GM21529 (cell line): ENCODE measurements around the gene SLC7A9.

Experiments
- ATAC-seq: cut with Tn5 transposase; IDR thresholded peaks from one replicate; pipeline ENCODE4 v1.9.1; 2021; ENCODE audit not compliant: unreplicated experiment

The SLC7A9 gene

DNA sequence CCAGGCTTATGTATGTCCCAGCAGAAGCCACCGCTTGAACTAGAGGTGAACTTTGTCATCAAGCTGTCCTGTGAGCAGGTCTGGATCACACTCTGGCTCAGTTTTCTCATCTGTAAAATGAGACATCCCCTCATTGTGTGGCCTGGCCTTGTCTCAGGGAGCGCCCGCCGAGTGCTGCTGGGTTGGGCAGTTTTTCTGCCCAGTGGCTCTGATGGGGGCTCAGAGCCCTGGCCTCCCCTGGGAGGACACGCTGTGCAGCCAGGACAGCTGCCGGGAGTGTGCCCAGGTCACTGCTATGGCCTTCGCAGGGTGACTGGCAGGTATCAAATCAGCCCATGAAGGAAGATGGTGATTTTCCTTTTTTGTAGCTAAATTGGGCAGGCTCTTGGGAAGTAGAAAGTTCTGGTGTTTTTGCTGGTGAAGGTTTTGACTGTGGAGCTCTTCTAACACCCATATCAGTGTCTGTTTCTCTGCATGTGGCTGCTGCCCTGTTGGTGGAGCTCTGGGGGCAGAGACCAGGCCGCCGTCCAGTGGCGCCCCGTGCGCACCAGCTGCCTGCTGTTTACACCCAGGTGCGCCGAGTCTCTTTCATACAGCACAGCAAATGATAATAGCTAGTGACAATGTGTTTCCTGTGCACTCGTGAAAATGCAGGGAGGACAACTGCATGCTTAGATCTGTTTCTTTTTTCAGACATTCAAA, 40.8 kb downstream of the SLC7A9 start:
- ATAC-seq, result no peak

DNA sequence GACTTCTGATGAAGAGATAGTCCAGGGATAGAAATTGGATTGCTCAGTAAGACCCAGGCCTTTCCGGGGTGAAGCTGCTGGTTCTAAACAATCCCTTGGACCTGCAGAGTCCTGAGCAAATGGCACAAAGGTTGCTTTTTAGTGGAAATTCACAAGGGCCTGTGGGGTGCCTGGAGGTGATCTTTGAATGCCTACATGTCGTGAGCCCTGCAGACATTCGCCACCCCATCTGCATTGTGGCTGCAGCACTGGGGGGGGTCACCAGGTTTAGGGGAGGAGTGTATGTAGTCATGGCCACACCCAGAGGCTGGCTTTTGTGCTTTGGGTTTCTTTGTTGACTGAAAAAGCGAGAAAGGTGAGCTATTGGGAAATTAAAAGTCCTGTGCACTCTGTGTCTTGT, 41.4 kb downstream of the SLC7A9 start:
- no peak for ATAC-seq

DNA sequence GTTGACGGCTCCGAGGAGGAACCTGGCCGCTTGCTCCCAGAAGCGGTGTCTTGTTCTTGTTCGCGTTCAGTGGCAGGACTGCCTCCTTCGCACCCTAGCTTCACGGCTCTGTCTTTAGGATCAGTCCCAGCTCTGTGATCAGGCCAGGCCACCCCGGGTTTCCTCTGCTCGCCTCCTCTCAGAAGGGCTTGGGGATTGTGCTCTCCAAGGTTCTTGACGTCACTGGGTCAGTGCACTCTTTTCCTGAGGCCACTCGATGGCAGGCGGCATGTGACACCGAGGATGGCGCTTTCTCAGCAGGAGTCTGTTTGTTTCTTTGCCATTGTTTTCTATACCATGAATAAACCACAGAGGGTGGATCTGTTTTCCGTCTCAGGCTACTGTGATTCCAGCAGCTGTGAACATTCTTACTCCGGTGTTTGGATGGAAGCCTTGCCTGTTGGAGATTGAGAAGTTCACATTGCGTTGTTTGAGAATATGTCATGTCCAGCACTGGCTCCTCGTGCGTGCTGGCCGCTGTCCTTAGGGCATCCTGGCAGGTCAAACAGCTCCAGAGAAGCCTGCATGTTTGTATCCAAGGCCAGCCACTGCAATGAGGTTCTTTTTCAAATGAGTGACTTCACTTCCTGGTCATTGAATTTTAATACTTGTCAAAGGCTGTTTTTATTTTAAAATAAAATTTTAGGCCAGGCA, 44.5 kb downstream of the SLC7A9 start:
- ATAC-seq, result no peak

DNA sequence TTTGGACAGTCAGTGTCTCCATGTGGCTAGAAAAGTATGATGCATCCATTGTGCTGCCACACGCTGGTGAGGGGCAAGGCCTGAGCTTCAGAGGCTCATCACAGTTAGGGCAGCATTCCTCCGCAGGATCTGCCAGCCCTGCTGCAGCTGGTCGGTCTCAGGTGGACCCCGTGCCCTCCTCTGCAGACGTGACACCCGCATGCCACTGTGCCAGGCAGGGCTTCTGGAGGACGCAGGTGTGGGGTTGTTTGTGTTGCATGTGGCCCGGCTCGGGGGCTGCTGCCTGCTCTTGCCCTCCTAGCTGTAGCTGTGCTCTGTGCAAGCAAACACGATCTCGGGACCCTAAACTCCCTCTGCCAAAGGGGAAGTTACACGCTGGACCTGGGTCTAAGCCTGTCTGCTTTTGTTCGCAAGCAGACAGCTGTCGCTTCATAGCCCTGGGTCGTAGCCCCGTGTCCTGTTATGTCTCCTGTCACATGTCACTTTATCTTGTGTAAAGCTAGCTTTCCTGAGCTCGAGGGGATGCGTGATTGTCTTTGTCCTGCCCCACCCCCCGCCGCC, 45.3 kb downstream of the SLC7A9 start:
- no peak for ATAC-seq

DNA sequence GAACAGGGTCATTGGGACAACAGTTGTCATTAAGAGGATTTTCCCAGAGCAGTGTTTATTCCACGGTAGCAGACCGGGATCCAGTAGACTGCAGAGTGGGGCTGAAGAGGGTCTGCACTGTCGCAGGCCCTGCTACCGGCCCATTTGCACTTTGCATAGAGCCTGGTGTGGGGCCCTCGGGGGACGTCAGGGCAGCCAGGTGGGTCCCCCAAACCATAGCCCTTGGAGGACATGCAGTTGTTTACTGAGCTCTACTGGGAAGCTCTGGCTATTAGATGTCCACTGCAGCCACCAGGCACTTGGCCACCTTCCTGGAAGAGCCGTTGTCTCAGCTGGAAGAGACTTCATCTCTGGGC, 45.8 kb downstream of the SLC7A9 start:
- ATAC-seq, result no peak

DNA sequence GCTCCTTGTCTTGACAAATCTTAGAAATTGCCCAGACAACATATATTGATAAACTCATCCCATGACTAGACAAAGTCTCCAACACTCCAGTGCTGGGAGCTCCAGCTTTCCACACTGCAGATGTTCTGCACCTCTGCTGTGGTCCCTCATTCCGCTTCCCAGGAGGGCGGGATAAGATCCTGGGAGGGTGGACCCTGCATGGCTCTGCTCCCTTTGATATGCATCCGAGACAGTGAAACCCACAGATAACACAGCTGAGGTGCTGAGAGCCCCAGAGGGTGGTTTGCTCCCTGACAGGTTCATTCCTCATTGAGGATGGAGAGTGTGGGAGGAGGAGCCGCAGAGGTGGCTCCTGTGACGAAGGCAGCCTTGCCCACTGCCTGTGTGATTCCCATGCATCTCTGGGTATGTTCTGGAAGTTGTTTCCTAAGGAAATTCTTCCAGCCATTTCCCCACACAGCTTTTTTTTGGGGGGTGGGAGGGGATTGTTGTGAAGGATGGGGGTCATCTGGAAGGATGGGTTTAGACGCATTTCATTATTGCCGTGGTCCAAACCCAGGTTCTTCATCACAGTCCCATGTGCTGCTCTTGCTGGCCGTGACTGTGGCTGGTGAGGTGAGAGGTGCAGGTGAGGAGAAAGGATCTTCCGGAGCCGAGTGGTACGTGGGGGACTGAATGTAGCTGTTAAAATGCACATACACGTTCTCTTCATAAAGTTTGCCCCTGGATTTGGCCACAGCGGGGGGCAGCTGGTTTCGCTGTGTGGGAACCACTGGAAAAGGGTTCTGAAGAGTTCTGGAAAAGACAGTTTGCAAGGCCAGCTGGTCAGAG, 46.4 kb downstream of the SLC7A9 start:
- ATAC-seq, result no peak

DNA sequence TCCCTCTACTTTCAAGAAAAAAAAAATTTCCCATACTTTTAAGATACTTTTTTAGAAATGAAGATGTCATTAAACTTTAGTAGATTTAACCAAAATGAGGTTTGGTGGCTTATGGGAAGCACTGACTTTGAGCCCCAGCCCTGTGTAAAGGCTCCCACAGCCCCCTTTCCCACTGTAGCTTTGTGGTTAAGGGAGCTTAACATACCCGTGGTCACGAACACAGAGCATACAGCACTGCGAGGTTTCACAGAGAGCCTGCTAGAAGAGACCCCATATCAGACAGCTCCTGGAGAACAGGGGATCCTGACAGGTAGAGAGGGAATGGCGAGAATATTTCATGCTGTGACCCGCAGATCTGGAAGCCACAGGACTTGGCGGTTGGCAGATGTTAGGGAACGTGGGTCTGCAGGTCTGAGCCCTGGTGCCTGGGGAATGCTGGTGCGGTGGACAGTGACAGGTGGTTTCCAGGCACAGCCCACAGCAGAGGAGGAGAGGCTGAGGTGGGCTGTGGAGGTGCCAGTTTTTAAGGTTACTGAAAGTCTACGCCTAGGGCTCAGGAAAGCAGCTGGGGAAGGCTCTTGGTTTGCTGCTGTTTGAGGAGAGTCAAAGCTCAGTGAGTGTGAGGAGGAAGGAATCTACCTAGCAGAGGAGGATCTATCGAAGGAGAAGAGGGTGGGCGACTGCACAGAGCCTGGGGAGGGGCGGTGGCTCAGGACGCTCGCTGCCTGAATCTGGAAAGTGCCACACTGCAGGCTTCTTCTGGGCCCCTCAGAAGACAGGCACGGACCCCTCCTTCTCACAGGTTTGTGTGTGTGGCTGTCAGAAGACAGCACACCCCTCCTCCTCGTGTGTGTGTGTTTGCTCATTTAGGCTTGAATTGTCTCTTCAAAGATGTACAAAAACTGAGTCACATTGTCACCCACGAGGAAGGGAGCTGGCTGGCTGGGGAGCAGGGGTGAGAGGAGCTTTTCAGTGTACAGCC, 49.9 kb downstream of the SLC7A9 start:
- no peak for ATAC-seq

DNA sequence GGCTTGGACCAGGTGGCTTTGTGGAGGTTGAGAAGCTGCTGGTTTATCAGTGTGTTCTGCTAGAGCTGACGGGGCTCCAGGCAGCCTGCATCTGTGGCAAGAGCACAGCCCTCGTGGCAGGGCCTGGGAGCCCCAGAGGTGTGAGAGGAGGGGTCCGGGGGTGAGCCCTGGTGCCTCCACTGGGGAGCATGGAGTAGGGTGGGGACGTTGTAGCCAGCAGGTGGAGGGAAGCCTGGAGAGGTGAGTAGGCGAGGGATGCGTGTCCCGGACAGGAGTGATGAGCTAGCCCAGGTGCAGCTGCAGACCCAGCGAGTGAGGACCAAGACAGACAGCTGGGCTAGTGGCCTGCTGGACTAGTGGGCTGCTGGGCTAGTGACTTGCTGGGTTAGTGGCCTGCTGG, 51.0 kb downstream of the SLC7A9 start:
- no peak for ATAC-seq

DNA sequence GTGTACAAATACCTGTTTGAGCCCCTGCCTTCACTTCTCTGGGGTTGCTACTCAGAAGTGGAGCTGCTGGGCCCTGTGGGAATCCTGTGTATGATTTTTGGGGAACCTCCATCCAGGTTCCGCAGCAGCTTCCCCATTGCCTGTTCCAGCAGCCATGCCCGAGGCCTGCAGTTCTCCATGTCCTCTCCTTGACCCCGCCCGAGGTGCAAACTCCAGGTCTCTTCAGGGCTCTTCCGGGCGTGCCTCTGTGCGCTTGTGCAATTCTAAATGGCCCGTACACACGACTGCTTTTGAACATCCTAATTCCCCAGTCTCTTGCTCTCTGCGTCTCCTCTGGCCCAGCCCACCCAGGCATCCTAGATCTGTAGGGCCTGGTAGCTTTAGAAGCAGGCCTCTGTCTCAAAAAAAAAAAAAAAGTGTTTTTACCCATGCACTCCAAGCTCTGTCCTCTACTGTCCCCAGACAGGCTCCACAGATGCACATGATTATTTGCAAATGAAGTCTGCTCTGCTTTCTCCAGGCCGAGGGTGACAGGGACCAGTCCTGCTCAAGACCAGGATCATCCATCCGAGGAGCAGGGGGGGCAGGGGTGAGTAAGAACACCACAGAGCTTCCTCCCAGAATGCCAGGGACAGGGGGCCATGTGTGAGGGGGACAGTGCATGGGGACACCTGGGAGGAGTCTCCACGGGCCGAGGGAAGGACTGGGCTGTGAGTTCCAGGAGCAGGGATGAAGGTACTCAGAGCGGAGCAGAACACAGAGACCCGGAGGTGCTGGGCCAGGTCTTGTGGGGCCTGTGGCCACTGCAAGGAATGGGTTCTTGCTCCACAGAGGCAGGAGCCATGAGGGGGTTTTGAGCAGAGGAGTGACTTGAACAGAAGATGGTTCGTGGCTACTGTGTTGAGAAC, 51.7 kb downstream of the SLC7A9 start:
- ATAC-seq, result no peak

DNA sequence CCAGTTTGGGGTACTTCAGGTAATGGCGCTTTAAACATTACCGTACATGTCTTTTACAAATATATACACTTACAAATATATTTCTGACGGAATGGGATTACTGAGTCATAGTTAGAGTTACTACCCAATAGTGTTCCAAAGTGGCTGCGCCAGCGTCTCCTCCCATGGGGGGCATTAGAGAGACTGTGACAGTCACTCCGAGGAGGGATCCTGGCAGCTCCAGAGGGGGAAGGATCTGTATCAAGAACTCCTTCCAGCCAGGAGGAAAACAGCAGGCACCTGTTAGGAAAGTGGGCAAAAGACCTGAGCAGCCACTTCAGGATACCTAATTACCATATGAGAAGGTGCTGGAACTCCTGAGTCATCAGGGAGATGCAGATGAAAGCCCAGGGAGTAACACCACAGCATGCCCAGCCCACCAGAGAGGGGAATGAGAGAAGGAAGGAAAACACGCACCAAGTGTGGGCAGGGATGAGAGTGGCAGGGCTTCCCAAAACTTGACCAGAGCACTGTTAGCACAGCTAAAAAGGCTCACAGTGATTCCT, 52.9 kb downstream of the SLC7A9 start:
- no peak for ATAC-seq

DNA sequence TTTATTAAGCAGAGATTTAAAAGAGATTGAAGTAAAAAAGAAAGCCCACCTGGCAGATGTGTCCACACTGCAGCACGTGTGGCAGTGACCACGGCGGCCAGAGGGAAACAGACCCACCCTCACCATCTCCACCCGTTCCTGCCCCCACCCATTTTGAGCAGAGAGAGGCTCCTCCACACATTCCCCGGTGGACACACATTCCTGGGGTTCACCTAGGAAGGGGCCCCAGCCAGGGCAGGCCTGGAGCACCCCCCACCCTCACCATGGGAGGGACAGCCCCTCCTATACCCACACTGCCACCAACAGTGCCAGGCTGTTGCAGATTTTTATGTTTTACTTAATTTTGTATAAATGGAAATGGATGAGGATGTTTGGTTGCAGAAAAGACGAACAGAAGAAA, 54.9 kb downstream of the SLC7A9 start:
- ATAC-seq, result no peak

DNA sequence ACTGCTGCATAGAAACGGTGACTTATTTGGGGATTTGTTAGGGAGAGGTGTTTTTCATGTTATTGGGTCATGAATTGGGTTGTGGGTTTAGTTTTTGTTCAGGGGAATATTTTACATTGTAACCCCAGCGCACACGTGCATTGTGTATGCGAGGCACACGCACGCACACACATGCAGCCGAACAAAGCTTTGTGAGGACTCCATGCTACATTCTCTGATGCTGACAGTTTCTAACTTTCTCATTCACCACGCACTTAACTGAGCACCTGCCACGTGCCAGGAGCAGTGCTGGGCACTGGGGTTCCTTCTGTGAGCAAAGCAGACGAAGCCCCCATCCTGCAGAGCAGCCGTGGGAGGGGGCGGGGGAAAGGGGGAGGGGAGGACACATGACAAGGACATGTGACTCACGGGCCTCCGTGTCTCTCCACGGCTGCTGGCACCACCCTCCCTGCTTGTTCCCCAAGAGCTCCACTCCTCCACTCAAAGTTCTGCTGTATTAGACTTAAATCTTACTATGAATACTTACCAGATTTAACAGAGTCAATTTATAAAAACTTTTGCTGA, 55.6 kb downstream of the SLC7A9 start:
- no peak for ATAC-seq

DNA sequence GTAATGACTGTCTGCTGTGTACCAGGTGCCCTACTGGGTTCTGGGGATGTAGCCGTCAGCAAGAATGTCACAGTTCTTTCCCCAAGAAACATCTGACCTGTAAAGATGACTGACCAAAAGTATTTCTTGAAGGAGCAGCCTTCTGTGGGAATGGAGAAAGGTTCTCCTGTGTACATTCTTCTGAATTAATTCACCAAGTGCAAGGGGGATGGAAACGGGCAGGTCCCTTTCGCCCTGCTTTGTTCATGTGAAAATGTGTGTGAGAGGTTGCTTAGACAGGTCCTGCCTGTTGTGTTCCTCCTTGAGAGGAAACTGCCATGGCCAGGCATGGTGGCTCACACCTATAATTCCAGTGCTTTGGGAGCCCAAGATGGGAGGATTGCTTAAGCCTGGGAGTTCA, 57.0 kb downstream of the SLC7A9 start:
- no peak for ATAC-seq

DNA sequence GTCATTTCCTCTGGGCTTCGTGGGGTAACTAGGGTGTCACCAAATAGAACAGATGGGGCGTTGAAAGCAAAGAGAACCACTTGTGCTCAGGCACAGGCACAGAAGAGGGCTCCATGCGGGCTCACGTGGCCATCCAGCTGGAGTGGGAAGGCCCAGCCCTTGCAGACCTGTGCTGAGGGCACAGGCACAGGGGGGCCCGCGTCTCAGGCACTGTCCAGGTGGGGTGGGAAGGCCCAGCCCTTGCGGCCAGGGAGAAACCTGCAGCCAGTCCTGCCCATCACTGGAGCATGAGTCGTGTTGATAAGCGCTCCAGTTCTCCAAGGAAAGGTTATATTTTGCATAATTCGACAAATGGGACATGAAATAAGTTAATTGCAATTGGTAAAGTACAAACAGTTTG, 57.5 kb downstream of the SLC7A9 start:
- no peak for ATAC-seq

DNA sequence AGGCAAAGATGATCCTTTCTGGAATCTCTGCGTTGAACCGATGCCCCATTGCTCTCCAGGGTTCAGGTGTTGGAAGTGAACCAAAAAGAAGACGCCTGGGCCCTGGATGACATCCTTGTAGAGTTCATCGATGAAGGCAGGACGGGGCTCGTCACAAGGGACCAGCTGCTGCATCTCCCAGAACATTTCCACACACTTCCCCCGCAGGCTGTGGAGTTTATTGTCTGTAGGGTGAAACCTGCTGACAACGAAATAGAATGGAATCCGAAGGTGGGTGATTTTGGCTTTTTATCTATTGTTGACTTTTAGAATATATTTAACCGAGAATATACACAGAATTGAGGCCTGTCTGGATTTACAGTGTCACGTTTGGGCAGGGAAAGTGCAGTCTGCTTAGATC, 58.4 kb downstream of the SLC7A9 start:
- ATAC-seq, result no peak

DNA sequence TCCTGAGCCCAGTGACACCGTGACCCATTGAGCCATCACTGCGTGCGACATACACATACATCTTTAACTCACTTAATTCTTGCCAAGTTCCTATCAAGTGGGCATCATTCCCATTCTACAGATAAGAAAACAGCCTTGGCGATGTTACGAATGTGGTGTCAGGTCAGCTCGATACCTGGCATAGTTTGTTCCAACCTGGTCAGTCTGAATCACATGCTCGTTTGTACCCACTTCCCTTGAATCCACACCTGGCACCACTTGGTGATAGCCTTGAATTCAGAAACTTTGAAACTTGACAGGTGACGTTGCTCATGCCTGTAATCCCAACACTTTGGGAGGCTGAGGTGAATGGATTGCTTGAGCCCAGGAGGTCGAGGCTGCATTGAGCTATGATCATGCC, 59.1 kb downstream of the SLC7A9 start:
- ATAC-seq, result no peak

DNA sequence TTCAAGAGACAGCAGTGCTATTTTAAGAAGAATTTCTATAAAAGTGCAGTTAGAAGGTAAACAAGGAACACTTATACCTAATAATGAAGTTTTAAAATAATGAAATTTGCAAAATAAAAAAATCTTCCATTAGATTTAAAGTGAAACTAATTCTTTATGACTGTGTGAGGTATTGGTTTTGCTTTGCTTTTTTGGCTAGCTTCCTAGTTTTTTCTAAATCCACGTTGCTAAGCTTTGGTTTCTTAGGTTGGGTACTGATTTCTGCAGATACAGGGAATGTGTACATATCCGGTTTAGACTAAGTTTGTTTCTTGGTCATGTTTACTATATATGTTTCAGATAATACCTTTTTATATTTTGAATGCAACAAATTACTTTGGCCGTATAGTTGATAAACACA, 59.8 kb downstream of the SLC7A9 start:
- ATAC-seq, result no peak

DNA sequence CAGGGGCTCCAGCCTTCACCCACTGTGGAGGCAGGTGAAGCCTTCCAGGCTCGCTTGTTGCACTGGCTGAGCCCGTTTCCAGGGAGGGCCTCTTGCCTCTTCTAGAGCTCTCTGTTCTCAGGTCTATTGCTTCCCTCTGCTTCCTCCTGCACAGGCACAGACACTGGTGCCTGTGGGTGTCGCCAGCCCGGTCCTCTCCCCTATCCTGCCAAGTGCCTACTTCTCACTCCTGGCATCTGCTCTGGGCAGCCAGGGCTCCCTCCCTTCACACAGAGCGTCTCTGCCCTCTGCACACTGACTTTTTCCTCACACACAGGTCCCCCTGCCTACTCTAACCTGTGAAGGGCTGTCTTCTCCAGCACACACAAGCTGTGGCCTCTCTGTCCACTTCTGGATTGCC, 60.3 kb downstream of the SLC7A9 start:
- no peak for ATAC-seq

DNA sequence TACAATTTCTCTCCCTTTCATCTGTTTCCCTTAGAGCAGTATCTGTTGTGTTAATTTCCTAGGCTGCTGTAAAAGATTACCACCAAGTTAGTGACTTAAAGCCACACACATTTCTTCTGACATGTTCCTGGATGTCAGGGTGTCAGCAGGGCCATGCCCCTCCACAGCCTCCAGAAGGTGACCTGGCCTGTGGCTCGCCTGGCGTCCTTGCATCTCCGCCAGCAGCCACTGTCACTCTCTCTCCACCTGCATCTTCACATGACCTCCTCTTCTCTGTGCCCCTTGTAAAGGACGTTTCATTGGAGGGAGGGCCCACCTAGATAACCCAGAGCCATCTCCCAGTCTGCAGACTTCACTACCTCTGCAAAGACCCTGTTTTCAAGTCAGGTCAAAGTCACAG, 61.3 kb downstream of the SLC7A9 start:
- no peak for ATAC-seq
